ENCODE measurements around the gene USP28. TPM values are rescaled to one million over a fixed set of nuclear protein-coding genes. Genes with fewer than 3 reads are reported as not detected.

The USP28 gene
- total RNA-seq, 1 donor from 2014 or later = 35.0 TPM

DNA sequence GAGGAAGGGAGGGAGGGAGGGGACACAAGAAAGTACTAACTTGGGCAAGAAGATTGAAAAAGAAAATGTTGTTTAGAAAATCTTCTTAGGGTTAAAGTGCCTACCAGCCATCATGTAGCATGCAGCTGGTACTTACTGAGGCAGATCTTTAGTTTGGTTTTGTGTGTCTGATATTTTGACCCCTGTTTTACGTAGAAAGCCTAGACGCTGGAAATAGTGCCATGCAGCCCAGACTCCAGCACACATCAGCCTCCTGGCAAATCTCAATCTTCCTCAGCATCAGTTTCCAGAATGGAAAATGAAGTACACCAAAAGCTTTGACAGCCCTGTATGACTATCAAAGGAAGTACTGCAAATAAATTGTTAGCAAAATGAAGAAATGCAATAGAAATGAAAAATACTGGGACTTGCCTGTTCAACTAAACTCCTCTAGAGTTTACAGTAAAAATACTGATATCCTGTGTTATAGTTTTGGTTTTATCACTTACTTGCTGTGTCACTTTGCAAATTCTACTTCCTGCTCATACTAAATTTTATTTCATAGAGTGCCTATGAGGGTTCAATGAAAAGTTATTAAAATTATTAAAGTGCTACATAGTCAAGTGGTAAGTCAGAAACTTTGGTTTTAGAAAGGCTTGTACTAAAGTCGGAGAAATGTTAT lies 7.4 kb downstream of the USP28 start:
- Histone ChIP-seq H3K4me1 (ENCODE audit: insufficient read depth, low read length) (peaks cover 3% of the 10 kb centered on the region), H3K4me3 (ENCODE audit: insufficient read depth, low read depth, low read length) (no peak overlapping the region), H2AFZ (ENCODE audit: low read depth, low read length) (no peak overlapping the region), H3K4me2 (ENCODE audit: low read length) (no peak overlapping the region), H3K9ac (ENCODE audit: low read length) (no peak overlapping the region), H4K20me1 (ENCODE audit: insufficient read depth, low read length) (peaks cover 11% of the 10 kb centered on the region), H3K27me3 (ENCODE audit: insufficient read depth, low read length) (no peaks in the 10 kb centered on the region), H3K36me3 (ENCODE audit: insufficient read depth, low read length) (no peaks in the 10 kb centered on the region), H3K27ac (ENCODE audit: low read depth, low read length) (no peak overlapping the region), H3K9me3 (ENCODE audit: insufficient read depth, low read depth, low read length) (no peaks in the 10 kb centered on the region), H3K79me2 (ENCODE audit: insufficient read depth, low read length) (peaks cover 3% of the 10 kb centered on the region)
- Mint-ChIP-seq H3K36me3 (ENCODE audit: low read depth, unreplicated experiment) (peaks cover 12% of the 10 kb centered on the region), H3K4me1 (ENCODE audit: low read depth, unreplicated experiment) (peaks cover 17% of the 10 kb centered on the region), H3K4me3 (ENCODE audit: unreplicated experiment) (no peak overlapping the region), H3K9me3 (ENCODE audit: unreplicated experiment) (no peaks in the 10 kb centered on the region), H3K27me3 (ENCODE audit: low read depth, unreplicated experiment) (no peaks in the 10 kb centered on the region), H3K27ac (ENCODE audit: unreplicated experiment) (no peak overlapping the region)
- FAIRE-seq (no peak), DNase-seq (ENCODE audit: low read depth) (no peak)
- TF ChIP-seq, protein P1, sequence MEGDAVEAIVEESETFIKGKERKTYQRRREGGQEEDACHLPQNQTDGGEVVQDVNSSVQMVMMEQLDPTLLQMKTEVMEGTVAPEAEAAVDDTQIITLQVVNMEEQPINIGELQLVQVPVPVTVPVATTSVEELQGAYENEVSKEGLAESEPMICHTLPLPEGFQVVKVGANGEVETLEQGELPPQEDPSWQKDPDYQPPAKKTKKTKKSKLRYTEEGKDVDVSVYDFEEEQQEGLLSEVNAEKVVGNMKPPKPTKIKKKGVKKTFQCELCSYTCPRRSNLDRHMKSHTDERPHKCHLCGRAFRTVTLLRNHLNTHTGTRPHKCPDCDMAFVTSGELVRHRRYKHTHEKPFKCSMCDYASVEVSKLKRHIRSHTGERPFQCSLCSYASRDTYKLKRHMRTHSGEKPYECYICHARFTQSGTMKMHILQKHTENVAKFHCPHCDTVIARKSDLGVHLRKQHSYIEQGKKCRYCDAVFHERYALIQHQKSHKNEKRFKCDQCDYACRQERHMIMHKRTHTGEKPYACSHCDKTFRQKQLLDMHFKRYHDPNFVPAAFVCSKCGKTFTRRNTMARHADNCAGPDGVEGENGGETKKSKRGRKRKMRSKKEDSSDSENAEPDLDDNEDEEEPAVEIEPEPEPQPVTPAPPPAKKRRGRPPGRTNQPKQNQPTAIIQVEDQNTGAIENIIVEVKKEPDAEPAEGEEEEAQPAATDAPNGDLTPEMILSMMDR (IDR thresholded peaks at IDR 0.05; ENCODE audit: insufficient read depth, low read depth, low read length) = no peak
- no peak for TF ChIP-seq EZH2 (IDR thresholded peaks at IDR 0.05; ENCODE audit: insufficient read depth, low read length)

DNA sequence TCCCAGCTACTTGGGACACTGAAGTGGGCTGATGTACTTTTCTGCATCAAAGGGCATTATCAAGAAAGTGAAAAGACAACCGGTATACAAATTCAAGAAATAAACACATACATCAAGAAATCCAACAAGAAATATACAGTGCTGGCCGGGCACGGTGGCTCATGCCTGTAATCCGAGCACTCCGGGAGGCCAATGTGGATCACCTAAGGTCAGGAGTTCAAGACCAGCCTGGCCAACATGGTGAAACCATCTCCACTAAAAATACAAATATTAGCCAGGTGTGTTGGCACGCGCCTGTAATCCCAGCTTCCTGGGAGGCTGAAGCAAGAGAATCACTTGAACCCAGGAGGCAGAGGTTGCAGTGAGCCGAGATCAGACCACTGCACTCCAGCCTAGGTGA lies 9.5 kb downstream of the USP28 start:
- Histone ChIP-seq H3K27me3 (ENCODE audit: insufficient read depth, low read length) (no peaks in the 10 kb centered on the region), H3K79me2 (ENCODE audit: insufficient read depth, low read length) (peaks cover 3% of the 10 kb centered on the region), H3K4me1 (ENCODE audit: insufficient read depth, low read length) (no peaks in the 10 kb centered on the region), H3K4me2 (ENCODE audit: low read length) (no peak overlapping the region), H3K9me3 (ENCODE audit: insufficient read depth, low read depth, low read length) (no peaks in the 10 kb centered on the region), H2AFZ (ENCODE audit: low read depth, low read length) (no peak overlapping the region), H3K4me3 (ENCODE audit: insufficient read depth, low read depth, low read length) (no peak overlapping the region), H4K20me1 (ENCODE audit: insufficient read depth, low read length) (peaks cover 7% of the 10 kb centered on the region), H3K27ac (ENCODE audit: low read depth, low read length) (no peak overlapping the region), H3K36me3 (ENCODE audit: insufficient read depth, low read length) (no peaks in the 10 kb centered on the region), H3K9ac (ENCODE audit: low read length) (no peak overlapping the region)
- no peak overlapping the region for H3K27ac Mint-ChIP-seq (ENCODE audit: unreplicated experiment)
- FAIRE-seq = no peak
- H3K27me3 Mint-ChIP-seq (ENCODE audit: low read depth, unreplicated experiment) = no peaks in the 10 kb centered on the region
- no peak overlapping the region for H3K4me3 Mint-ChIP-seq (ENCODE audit: unreplicated experiment)
- DNase-seq (ENCODE audit: low read depth) = no peak
- peaks cover 9% of the 10 kb centered on the region for H3K4me1 Mint-ChIP-seq (ENCODE audit: low read depth, unreplicated experiment)
- no peaks in the 10 kb centered on the region for H3K9me3 Mint-ChIP-seq (ENCODE audit: unreplicated experiment)
- peaks cover 12% of the 10 kb centered on the region for H3K36me3 Mint-ChIP-seq (ENCODE audit: low read depth, unreplicated experiment)
- TF ChIP-seq, protein P1 (IDR thresholded peaks at IDR 0.05; ENCODE audit: insufficient read depth, low read depth, low read length) = no peak
- no peak for TF ChIP-seq EZH2 (IDR thresholded peaks at IDR 0.05; ENCODE audit: insufficient read depth, low read length)

DNA sequence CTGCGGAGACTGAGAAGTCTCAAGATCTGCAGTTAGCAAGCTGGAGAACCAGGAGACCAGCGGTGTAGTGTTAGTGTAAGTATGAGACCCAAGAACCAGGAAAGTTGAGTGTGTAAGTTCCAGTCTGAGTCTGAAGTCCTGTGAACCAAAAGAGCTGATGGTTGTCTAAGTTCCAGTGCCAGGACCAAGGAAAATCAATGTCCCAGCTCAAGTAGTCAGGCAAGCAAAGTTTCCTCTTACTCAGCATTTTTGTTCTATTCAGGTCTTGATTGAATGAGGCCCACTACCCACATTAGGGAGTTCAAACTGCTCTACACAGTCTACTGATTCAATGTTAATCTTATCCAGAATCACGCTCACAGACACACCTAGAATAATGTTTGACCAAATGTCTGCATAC lies 11.0 kb downstream of the USP28 start:
- Histone ChIP-seq H3K27ac (ENCODE audit: low read depth, low read length) (no peak overlapping the region), H4K20me1 (ENCODE audit: insufficient read depth, low read length) (peaks cover 3% of the 10 kb centered on the region), H2AFZ (ENCODE audit: low read depth, low read length) (no peak overlapping the region), H3K27me3 (ENCODE audit: insufficient read depth, low read length) (no peaks in the 10 kb centered on the region), H3K9me3 (ENCODE audit: insufficient read depth, low read depth, low read length) (no peaks in the 10 kb centered on the region), H3K79me2 (ENCODE audit: insufficient read depth, low read length) (peaks cover 3% of the 10 kb centered on the region), H3K36me3 (ENCODE audit: insufficient read depth, low read length) (no peaks in the 10 kb centered on the region), H3K9ac (ENCODE audit: low read length) (no peak overlapping the region), H3K4me2 (ENCODE audit: low read length) (no peak overlapping the region), H3K4me3 (ENCODE audit: insufficient read depth, low read depth, low read length) (no peak overlapping the region), H3K4me1 (ENCODE audit: insufficient read depth, low read length) (no peaks in the 10 kb centered on the region)
- no peak for TF ChIP-seq EZH2 (IDR thresholded peaks at IDR 0.05; ENCODE audit: insufficient read depth, low read length)
- TF ChIP-seq, protein P1 (IDR thresholded peaks at IDR 0.05; ENCODE audit: insufficient read depth, low read depth, low read length) = no peak
- Mint-ChIP-seq H3K27me3 (ENCODE audit: low read depth, unreplicated experiment) (no peaks in the 10 kb centered on the region), H3K27ac (ENCODE audit: unreplicated experiment) (no peak overlapping the region), H3K4me1 (ENCODE audit: low read depth, unreplicated experiment) (peaks cover 13% of the 10 kb centered on the region), H3K4me3 (ENCODE audit: unreplicated experiment) (no peak overlapping the region), H3K9me3 (ENCODE audit: unreplicated experiment) (no peaks in the 10 kb centered on the region), H3K36me3 (ENCODE audit: low read depth, unreplicated experiment) (peaks cover 10% of the 10 kb centered on the region)
- DNase-seq (ENCODE audit: low read depth) (no peak), FAIRE-seq (no peak)
